ENCODE measurements around the gene SLC9B2.

SLC9B2 gene

DNA sequence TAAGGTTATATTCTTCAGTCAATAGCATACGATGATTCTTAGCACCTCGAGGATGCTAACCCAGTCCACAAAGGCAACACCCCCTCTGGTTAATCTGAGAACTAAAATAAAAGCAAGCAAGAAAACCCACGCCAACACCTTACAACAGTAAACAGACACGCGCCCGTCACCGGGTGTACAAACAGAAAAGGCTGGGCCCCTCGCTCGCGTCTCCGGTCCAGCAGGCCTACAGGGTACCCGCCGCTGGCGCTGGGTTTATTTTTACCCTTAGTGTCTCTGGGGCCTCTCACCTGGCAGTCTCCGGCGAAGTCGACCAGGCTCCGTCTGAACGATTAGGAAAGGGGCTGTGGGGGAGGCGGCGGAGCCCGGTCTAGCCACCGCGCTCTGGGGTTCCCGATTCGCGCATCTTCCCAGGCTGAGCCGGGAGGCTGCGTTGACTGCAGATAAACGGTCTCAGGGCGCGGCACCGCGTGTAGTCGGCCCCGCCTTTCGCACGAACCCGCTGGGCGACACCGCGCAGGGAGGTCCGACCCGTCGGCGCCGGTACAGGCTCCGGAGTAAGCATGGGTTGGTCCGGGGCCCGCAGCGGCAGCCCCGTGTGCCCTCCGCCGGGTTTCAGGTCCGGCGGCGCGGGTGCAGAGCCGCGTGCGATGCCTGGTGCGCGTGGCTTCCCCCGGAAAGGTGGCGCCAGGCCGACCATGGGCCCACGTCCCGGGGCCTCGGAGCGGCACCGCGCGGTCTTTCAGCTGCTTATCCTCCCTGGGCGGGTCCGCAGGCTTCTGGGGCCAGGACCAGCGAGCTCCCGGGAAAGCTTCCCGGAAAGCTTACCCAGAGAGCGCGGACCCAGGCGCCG lies 441 bp downstream of the SLC9B2 start:
- peak; percentile 77 for DNase-seq

- no peak for DNase-seq
Observed at GRCh38 chr4:103075435-103075893, 1.1 kb downstream of the SLC9B2 start.

DNA sequence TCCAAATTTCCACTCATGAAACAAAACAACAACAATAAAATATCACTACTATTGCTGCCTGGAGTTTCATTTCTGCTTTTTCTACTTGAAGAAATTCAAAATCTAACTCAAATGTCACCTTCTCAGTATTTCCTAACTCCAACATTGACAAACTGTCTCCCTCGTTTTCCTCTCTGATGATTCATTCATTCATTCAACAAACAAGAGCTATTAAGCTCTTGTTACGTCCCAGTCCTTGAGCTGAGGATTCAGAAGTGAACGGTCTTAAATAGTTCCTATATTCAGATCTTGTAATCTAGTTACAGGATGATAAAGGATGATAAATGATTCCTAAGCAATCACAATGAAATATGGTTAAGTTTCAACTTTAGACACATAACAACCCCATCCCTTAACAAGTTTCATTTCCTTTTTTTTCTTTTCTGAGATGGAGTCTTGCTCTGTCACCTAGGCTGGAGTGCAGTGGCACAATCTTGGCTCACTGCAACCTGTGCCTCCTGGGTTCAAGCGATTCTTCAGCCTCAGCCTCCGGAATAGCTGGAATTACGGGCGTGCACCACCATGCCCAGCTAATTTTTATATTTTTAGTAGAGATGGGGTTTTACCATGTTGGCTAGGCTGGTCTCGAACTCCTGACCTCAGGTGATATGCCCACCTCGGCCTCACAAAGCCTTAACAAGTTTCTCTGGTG lies 1.7 kb downstream of the SLC9B2 start:
- DNase-seq: no peak

DNA sequence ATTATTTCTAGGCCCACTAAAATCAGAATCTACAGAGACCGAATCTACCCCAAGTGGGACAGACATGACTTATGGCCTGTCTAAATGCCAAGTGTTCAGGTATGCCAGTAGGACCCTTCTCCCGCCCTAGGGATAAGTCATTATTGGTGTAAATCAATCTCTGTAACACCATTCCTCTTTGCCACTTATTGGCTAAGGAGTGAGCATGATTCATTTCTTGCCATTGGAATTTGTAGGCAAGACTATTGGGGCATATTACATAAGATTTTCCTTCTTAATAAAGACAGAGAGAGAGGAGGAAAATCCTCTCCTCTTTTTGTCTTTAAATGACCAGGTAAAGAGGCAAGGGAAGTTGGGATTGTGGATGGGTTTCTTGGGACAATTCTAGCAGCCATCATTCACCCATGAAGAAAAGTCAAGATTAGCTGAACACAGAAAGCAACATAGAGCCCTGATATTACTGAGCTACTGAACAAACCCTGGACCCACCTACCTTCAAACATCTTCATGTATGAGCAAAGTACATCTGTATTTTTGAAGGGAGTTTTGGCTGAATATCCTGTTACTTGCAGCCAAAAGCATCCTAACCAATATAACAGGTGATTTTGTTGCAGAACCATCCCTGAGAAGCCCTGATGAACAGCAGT lies 2.6 kb downstream of the SLC9B2 start:
- no peak for DNase-seq

DNA sequence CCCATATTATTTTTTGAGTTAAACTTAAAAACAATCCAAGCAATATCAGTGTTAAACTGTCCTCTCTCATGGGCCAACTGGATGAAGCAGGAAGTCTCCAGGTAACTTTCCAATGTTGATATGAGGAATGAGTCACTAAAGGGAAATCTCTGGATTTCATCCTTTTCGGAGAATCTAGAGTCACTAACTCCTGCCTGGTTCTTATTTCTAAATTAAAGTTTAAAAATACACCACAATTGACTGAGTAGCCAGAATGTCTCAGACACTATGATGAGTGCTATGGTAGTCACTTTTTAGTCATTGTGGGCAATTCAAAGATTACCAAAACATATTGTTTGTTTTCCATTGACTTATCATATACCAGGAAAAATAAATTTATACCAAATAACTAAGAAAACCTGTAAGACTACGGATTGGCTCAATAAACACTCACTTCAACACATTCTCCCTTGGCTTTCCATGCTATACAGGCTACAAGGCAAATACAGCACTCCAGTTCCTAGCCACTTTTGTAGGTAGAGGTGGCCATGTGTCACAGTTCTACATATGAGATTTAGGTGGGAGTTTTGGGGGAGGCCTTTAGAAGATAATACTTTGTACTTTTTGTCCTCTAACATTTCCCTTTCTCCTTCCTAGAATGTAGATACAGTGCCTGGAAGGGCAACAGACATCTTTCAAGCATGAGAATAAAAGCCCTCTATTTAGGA lies 8.6 kb downstream of the SLC9B2 start:
- DNase-seq: no peak

DNA sequence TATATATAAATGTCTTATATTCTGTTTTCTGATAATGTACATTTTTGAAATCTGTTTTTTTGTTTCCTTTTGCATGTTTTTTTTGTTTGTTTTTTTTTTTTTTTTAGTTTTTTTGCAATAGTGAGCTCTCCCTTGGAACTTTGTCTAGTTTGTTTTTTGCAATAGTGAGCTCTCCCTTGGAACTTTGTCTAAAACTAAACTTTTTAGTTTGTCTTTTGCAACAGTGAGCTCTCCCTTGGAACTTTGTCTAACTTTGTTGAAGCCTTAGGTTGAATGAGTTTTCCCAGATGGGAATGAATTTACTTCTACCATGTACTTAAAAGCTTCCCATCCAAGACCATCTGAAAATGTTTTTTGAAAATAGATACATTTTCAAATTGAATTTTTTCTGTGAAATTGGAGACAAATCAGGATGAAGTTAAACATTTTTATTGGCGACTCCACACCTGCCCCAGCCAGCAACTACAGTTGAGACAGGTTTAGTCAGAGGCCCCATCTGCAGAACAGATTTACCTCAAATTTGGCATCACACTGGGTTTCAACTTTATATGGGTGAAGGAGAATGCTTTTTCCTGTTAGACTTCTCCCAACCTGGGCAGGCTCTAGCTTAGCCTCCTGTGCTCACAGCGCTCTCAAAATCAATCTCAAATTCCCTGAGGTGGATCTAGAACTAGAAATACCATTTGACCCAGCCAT lies 16.0 kb downstream of the SLC9B2 start:
- DNase-seq: no peak

DNA sequence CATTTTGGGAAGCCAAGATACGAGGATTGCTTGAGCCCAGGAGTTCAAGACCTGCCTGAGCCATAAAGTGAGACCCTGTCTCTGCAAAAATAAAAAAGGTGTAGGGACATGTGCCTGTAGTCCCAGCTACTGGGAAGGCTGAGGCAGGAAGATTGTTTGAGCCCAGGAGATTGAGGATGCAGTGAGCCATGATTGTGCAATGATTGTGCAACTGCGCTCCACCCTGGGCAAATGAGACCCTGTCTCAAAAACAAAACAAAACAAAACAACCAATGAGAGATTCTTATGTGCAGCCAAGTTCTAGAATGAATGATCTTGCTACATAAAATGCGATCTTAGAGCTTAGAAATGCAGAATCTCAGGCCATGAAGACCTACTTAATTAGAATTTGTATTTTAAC lies 22.5 kb downstream of the SLC9B2 start:
- no peak for DNase-seq

GRCh38 chr4:103052779-103053178 lies 23.8 kb downstream of the SLC9B2 start:
- no peak for DNase-seq

GRCh38 chr4:103052145-103052544 lies 24.4 kb downstream of the SLC9B2 start:
- DNase-seq: no peak

- no peak for DNase-seq
Observed at GRCh38 chr4:103050736-103051436, 25.7 kb downstream of the SLC9B2 start.

DNA sequence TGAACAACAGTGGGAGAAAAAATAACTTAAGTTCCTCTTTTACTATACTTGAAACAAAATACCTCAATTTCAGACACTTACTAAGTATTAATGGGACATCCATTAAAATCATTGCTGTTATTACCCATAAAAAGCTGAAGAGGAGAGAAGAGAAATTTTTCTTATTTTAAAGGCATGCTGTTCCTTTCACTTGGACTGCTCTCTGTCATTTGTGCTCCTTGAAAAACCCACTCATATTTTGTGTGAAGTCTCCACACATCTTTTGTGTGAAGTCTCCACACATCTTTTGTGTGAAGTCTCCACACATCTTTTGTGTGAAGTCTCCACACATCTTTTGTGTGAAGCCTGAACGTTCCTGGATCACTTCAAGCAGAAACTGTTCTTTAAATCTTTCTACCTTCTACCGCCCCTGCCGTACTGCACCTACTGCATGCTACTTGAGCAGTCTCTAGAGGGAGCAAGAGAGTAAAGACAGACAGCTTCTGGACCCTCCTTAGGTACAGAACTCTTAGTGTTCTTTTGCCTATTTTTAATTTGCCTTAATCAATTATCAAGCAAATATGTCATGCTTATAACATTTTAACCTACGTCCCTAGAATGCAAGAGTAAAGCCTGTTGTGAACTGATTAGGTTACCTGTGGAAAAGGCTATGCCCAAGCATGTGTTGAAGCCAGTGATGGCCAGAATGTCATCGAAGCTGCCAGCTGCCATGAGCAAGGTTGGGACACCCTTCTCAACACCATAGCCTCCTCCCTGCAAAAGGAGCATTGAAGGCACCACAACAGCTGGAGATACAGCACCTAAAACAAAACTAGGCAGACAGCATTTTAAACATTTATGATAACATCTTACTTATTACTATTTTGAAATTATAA lies 29.9 kb downstream of the SLC9B2 start:
- peak; percentile 7 for DNase-seq

DNA sequence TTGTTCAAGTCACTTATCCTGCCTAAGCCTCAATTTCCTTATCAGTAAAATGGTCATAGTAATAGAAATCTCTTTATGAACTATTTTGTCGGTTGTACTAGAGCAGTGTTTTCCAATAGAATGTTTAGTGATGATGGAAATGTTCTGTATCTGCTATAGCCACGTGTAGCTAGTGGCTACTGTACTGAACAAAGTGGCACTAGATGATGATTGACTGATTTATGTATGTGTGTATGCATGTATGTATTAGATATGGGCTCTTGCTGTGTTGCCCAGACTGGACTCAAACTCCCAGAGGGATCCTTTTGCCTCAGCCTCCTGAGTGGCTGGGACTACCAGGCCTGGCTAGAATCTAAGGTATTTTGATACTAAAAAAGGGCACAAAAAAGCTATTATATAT lies 32.4 kb downstream of the SLC9B2 start:
- no peak for DNase-seq

- DNase-seq: no peak
Observed at GRCh38 chr4:103036169-103036568, 40.4 kb downstream of the SLC9B2 start.

GRCh38 chr4:103032574-103032973 lies 44.0 kb downstream of the SLC9B2 start:
- peak; percentile 3 for DNase-seq

DNA sequence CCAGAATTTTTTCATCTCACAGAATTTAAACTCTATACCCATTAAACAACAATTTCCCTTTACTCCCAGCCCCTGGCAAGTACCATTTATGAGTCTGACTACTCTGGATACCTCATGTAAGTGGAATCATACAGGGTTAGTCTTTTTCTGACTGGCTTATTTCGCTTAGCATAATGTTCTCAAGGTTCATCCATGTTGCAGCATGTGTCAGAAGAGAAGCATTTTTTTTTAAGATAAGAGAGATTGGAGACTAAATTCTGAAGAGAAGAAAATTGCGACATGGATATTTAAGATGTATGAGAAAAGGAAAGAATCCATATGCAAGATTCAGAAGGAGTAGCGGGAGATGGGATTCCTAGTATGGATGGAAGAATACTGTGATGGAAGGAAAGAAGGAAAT lies 45.8 kb downstream of the SLC9B2 start:
- DNase-seq: no peak

GRCh38 chr4:103029300-103029699 lies 47.3 kb downstream of the SLC9B2 start:
- no peak for DNase-seq

GRCh38 chr4:103026868-103027267 lies 49.7 kb downstream of the SLC9B2 start:
- DNase-seq: no peak

- no peak for DNase-seq
Observed at GRCh38 chr4:103024996-103025395, 51.6 kb downstream of the SLC9B2 start.

DNA sequence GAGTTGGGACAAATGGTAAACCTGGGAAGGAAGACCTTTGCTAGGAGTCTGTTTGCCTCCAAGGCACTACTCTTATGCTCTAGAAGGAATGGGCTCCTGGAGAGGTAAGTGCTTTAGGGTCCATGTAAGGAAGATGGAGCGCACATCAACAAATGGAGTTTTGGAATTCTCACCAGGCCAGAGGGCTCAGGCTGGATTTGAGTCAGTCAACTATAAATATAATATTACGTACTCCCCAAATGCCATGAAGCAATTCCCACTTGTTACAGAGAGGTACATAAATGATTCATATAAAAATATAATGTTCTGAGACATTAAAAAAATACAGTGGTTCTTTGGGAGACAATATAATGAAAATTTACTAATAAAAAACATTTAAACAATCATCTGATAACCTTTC lies 55.4 kb downstream of the SLC9B2 start:
- no peak for DNase-seq

DNA sequence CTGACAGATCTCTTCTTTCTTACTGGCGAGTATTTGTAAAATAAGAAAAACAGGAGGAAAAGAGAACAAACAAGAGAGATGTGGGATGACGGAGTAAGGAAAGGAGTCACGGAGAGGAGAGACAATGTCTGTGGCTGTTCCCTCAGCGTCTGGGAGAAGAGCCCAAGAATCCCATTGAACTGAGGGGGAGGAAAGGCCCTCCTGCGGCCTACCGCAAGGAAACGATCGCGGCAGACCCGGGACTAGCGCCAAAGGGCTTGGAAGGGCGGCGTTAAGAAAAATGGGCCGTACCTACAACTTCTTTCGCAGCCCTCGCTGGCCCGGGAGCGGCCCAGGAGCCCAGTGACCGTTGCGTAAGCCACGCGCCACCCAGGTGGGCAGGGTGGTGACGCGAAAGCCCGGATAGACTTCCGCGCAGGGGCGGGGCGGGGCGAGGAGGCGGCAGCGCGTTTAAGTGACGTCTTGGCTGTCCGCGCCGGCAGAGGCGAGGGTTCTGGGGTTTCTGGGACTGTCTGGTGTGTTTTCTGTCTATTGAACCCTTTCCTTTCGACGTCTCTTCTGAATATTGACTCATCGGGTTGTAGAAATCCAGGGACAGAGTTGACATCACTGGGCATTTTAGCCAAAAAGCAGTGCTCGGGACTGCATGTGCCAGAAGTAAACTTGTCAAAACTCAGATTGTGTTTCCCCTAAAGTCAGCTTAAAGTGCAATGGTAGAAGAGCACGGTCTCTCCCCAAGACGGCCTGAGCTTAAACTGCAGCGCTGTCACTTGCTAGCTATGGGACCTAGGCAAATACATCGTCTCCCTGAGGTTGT lies 57.0 kb downstream of the SLC9B2 start, which contains the start of gene SLC9B1:
TSS of gene SLC9B1 (minus strand) at position 398 of the 817 bp plus-strand sequence. CDS start 27,994 bp downstream, outside the sequence.
- DNase-seq: peak; percentile 83
